GM21526 (cell line): ENCODE results near the gene TMEM141.

ENCODE experiments used
- ATAC-seq: cut with Tn5 transposase; IDR thresholded peaks from one replicate; pipeline ENCODE4 v1.9.1; 2021; ENCODE audit warnings: moderate library complexity; ENCODE audit not compliant: unreplicated experiment, low FRiP score

The TMEM141 gene

DNA sequence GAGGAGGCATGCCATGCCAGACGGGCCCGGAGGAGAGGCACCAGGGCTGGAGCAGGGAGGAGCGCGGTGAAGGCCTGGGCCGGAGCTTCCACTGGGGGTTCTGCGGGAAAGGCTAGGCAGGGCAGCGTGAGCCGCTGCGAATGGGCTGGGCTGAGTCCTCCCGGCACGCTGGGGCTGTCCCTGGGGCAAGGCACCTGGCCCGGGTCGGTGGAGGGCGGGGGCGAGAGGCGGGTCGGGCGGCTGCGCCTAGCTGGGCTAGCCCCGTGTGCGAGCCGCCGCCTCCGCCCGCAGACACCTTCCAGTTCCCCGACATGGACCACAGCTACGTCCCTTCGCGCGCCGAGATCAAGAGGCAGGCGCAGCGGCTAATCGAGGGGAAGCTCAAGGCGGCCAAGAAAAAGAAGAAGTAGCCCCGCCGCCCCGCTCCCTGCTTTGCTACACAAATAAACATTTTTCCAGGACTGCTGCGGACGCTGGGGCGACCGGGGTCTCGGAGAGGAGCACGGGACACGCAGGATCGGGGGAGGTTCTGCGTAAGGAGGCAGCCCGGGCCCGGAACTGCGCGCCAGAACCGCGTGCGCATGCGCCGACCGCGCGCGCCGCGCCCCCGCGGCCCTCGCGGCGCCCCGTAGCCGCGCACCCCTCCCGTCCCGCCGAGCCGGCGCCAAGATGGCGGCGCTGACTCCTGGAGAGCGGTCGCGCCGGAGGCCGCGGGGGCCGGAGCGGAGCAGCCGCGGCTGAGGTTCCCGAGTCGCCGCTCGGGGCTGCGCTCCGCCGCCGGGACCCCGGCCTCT, 16.3 kb downstream of the TMEM141 start, which contains the start of gene RABL6:
RABL6 (plus strand) TSS at position 668 of the 794 bp plus-strand sequence. CDS start 249 bp downstream, outside the sequence.
- peak; percentile 64 for ATAC-seq

- ATAC-seq: peak; percentile 27
These were observed 17.1 kb downstream of the TMEM141 start for GRCh38 chr9:136808075-136808805.

DNA sequence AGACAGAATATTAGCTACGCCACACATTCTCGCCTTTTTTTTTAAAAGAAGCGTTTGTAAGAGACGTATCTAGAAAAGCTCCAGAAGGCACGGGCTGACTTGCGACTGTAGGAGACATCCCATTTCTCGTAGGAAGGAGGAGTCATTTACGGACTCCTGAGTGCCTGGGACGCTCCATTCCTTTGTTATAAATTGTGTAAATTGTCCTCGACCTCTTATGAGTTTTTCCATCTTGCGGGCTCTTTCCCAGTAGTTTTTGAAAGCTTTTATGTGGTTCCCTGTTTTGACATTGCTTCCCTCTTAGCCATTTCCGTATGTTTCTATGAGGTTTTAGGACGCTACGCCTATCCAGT, 17.6 kb downstream of the TMEM141 start:
- no peak for ATAC-seq

- ATAC-seq: no peak
These were observed 23.7 kb downstream of the TMEM141 start for GRCh38 chr9:136814725-136815421.

GRCh38 chr9:136815422-136815782, 24.3 kb downstream of the TMEM141 start:
- no peak for ATAC-seq

GRCh38 chr9:136820971-136821825, 30.1 kb downstream of the TMEM141 start:
- no peak for ATAC-seq

- no peak for ATAC-seq
These were observed 30.8 kb downstream of the TMEM141 start for GRCh38 chr9:136821826-136822544.

DNA sequence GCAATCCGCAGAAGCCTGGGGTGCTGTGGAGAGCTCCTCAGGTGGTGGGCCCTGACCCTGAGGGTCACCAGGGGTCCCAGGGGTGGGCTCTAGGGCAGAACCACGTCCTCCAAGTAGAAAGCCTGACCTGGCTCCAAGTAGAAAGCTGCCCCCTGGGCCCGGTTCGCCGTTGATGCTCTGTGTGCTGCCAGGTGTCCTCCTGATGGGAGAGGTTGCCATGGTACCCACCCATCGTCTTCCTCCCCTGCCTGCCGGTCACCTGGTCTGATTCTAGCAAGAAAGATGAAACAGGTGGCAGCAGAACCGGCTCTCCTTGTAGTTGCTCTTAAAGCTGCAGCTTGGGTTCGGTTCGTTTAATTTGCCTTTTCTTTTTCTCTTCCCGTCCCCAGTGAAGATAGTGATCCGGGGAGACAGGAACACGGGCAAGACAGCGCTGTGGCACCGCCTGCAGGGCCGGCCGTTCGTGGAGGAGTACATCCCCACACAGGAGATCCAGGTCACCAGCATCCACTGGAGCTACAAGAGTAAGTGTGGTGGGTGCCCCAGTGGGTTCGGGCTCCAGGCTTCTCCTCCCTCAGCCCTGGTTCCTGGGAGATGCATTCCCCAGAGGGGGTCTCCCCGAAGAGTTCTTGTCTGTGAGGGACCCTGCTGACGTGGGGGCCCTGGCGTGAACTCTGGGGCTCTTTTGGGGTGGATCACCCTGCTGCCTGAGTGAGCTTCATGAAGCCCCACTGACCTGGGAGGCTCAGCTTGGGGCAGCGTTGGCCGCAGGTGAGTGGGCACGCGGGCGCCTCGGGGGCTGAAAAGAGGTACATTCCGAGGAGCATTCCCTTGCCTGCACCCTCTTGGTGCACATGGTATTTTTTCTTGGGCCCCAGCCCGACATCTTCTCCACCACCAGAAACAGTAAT, 32.2 kb downstream of the TMEM141 start:
- ATAC-seq: no peak

- ATAC-seq: no peak
These were observed 33.5 kb downstream of the TMEM141 start for GRCh38 chr9:136824496-136825225.

- ATAC-seq: no peak
These were observed 34.4 kb downstream of the TMEM141 start for GRCh38 chr9:136825295-136826187.

DNA sequence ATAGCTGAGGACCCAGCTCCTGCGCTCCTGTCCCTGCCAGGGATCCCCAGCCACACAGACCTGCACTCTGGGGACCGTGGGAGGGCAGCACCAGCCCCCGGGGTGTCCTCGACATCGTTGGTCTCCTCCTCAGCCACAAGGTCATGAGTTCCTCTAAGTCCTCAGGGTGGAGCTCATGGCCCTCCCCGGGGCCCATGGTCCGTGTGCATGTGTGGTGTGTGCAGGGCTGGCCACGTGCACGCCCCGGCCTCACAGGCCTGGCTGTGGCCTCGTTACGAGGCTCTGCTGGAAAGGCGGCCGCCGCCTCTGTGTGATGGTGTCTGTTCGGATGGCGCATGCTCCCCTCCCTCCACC, 35.0 kb downstream of the TMEM141 start:
- no peak for ATAC-seq

GRCh38 chr9:136826703-136827582, 35.8 kb downstream of the TMEM141 start:
- ATAC-seq: no peak

DNA sequence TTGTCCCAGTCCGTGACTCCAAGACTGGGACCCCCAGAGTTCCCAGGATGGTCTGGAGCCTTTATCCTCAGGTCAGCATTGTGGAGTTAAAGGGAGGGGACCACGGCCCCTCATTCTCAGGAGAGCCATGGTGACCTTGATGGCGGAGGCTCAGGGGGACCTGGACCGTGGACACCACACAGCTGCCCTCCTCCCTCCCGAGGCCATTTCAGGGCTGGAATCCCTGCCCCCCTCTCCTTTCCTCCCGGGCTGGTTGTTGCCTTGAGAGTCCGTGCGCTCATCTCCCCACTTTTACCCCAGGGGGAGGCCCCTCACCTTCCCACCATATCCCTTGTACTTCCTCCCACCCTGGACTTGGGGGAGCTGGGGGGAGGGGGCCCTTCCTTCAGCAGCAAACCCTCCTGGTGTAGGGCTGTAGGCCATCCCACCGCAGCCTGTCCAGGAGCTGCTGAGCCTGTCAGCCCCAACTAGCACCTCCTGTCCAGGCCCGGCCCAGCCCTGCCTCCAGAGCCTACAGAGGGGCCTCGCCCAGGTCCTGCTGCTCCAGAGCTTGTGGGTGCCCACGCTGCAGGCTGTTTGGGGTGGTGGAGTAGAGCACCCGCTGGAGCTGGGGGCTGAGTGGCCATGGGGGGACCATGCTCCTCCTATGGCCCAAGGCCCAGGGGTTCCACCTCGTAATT, 36.8 kb downstream of the TMEM141 start:
- ATAC-seq: no peak

GRCh38 chr9:136828474-136829140, 37.5 kb downstream of the TMEM141 start:
- ATAC-seq: no peak

DNA sequence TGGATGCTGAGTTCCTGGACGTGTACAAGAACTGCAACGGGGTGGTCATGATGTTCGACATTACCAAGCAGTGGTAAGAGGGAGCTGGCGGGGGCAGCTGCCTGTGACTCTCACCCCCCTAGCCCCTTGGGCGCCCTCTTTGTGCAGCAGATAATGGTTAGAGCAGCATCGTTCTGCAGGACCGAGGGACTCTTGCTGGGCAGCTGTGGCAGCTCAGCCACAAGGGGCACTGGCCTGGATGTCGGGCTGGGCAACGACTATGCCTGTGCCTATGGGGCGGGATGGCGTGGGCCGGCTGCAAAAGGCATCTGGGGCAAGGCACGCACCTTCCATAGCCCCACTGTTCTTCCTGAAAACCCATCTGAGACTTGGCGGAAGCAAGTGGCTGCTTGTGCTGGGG, 38.3 kb downstream of the TMEM141 start:
- no peak for ATAC-seq
